KMS-11 (cell line): Measurements from ENCODE around the gene NACAD.

Source experiments
- H2AFZ ChIP-seq: fragments of 200-600 bp; sonication (generic); 2 replicates; pipeline ENCODE4 v1.6.1; 2016; ENCODE audit warnings: antibody characterized with exemption, mixed run types, low read depth
- H3K27ac ChIP-seq: fragments of 200-600 bp; sonication (generic); 2 replicates; pipeline ENCODE4 v1.6.1; 2016; ENCODE audit warnings: mild to moderate bottlenecking, mixed run types
- H3K27me3 ChIP-seq: fragments of 200-600 bp; sonication (generic); 2 replicates; pipeline ENCODE4 v1.6.1; 2017; ENCODE audit warnings: mild to moderate bottlenecking, low read depth, mixed run types, moderate library complexity; ENCODE audit not compliant: insufficient read depth
- H3K36me3 ChIP-seq: fragments of 200-600 bp; sonication (generic); 2 replicates; pipeline ENCODE4 v1.6.1; 2017; ENCODE audit warnings: mild to moderate bottlenecking, mixed run types; ENCODE audit not compliant: insufficient read depth
- H3K4me1 ChIP-seq: fragments of 200-600 bp; sonication (generic); 2 replicates; pipeline ENCODE4 v1.6.1; 2016; ENCODE audit warnings: mild to moderate bottlenecking, low read depth, mixed run types; ENCODE audit not compliant: poor library complexity, severe bottlenecking
- H3K4me2 ChIP-seq: fragments of 200-600 bp; sonication (generic); 2 replicates; pipeline ENCODE4 v1.7.0; 2016; ENCODE audit warnings: mild to moderate bottlenecking, mixed run types
- H3K4me3 ChIP-seq: fragments of 200-600 bp; sonication (generic); IDR thresholded peaks from 2 replicates; pipeline ENCODE4 v1.6.1; 2017; ENCODE audit warnings: low read depth, low read length, mixed read lengths; ENCODE audit not compliant: insufficient read depth
- H3K79me2 ChIP-seq: fragments of 200-600 bp; sonication (generic); 2 replicates; pipeline ENCODE4 v1.6.1; 2016; ENCODE audit warnings: low read depth, mixed run types; ENCODE audit not compliant: insufficient read depth
- H3K9ac ChIP-seq: fragments of 200-600 bp; sonication (generic); 2 replicates; pipeline ENCODE4 v1.6.1; 2016; ENCODE audit warnings: mild to moderate bottlenecking, mixed run types
- H4K20me1 ChIP-seq: fragments of 200-600 bp; sonication (generic); 2 replicates; pipeline ENCODE4 v1.6.1; 2016; ENCODE audit warnings: mild to moderate bottlenecking, mixed run types; ENCODE audit not compliant: insufficient read depth
- CTCF ChIP-seq: fragments of 200-600 bp; sonication (generic); conservative IDR thresholded peaks from 2 replicates; pipeline ENCODE4 v1.6.1; 2017; ENCODE audit warnings: low read depth, mild to moderate bottlenecking, antibody characterized with exemption, low read length, moderate library complexity, mixed read lengths

NACAD gene, protein sequence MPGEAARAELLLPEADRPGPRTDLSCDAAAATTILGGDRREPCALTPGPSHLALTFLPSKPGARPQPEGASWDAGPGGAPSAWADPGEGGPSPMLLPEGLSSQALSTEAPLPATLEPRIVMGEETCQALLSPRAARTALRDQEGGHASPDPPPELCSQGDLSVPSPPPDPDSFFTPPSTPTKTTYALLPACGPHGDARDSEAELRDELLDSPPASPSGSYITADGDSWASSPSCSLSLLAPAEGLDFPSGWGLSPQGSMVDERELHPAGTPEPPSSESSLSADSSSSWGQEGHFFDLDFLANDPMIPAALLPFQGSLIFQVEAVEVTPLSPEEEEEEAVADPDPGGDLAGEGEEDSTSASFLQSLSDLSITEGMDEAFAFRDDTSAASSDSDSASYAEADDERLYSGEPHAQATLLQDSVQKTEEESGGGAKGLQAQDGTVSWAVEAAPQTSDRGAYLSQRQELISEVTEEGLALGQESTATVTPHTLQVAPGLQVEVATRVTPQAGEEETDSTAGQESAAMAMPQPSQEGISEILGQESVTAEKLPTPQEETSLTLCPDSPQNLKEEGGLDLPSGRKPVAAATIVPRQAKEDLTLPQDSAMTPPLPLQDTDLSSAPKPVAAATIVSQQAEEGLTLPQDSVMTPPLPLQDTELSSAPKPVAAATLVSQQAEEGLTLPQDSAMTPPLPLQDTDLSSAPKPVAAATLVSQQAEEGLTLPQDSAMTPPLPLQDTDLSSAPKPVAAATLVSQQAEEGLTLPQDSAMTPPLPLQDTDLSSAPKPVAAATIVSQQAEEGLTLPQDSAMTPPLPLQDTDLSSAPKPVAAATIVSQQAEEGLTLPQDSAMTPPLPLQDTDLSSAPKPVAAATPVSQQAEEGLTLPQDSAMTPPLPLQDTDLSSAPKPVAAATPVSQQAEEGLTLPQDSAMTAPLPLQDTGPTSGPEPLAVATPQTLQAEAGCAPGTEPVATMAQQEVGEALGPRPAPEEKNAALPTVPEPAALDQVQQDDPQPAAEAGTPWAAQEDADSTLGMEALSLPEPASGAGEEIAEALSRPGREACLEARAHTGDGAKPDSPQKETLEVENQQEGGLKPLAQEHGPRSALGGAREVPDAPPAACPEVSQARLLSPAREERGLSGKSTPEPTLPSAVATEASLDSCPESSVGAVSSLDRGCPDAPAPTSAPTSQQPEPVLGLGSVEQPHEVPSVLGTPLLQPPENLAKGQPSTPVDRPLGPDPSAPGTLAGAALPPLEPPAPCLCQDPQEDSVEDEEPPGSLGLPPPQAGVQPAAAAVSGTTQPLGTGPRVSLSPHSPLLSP (N-terminal part only)

GRCh38 chr7:45088821-45089340 lies at the start of gene NACAD:
Gene NACAD, minus strand, starts transcription at chr7:45088969. Its CDS starts 75 bp downstream, at chr7:45088894.
- H3K4me1 ChIP-seq: peaks cover 3% of the 10 kb centered on the region
- no peak within 1 kb of the TSS for H3K4me3 ChIP-seq
- no peak for TF ChIP-seq CTCF
- H3K27me3 ChIP-seq: no peaks in the 10 kb centered on the region
- H3K4me2 ChIP-seq: no peak within 1 kb of the TSS
- H2AFZ ChIP-seq: no peak within 1 kb of the TSS; the same call in 1 of the 2 replicates
- H3K27ac ChIP-seq: no peak within 1 kb of the TSS
- H3K36me3 ChIP-seq: no peaks in the 10 kb centered on the region
- H4K20me1 ChIP-seq: no peaks in the 10 kb centered on the region
- H3K79me2 ChIP-seq: no peaks in the 10 kb centered on the region
- no peak within 1 kb of the TSS for H3K9ac ChIP-seq

DNA sequence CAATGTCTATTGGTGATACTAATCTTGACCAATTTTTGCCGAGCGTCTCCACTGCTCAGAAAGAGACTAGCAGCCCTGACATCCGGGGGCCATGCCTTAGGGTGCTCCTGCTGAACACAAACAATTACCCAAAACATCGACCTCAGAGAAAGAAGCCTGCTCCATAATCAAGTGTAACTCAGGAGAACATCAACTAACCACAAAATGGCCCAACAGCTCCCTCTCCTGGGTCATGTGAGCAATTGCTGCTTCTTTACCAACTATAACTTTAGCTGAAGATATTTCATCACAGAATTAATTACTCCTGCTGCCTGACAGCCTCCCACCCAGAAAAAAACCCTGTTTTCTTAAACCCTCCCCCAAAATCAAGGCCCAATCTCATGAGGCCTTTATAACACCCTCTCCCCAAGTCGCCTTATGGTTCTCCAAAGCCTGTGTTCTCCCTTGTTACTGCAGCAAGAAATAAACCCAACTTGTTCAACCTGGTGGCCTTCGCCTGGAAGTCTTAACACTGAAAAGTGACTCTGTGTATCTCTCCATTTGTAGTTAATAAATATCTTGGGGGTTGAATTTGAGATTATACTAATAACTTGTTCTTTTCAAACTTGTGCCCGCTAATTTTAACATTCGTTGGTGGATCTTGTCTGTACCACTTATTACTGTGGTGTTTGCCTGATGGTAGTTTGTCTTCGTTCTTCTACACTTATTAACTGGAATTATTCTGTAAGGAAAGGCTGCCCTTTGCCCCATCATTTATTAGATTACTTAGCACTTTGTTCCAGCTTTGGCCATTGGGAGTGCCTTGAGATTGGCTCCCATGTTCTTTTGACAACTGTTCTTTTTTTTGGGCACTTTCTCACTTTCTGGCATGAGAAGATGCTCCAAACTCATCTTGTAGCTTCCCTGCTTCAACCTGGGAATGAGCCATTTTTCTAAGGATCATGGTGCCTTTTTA lies 47.6 kb upstream of the NACAD start:
- Histone ChIP-seq H3K36me3 (no peaks in the 10 kb centered on the region), H3K4me2 (peak overlapping the region; percentile 31; the same call in 1 of the 2 replicates), H4K20me1 (no peaks in the 10 kb centered on the region), H3K79me2 (no peaks in the 10 kb centered on the region), H3K27me3 (no peaks in the 10 kb centered on the region), H3K9ac (no peak overlapping the region), H2AFZ (peak overlapping the region; percentile 18; the same call in 1 of the 2 replicates), H3K4me3 (no peak overlapping the region), H3K4me1 (peaks cover 5% of the 10 kb centered on the region), H3K27ac (no peak overlapping the region)
- peak; percentile 94 for TF ChIP-seq CTCF

DNA sequence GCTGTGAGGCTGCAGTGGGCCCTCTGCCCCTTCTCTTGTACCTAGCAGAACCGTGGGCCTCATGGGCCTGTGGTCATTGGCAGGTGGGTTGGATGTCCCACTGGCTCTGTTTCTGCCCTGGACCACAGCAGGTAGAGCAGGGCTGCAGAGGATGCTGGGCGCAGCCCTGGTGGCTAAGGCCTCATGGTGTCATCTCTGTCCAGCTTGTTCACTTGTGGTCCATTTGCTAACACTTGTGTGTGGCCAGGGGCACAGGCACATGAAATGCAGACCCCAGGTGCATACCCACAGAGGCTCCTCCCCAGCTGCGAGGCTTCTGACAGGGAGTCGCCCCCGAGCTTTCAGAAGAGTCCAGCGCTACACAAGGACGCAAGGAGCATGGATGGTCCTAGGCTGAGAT lies 45.1 kb upstream of the NACAD start:
- Histone ChIP-seq H2AFZ (no peak overlapping the region), H3K27me3 (no peaks in the 10 kb centered on the region), H3K79me2 (no peaks in the 10 kb centered on the region), H3K4me3 (no peak overlapping the region), H4K20me1 (no peaks in the 10 kb centered on the region), H3K4me1 (peaks cover 5% of the 10 kb centered on the region), H3K27ac (no peak overlapping the region), H3K36me3 (no peaks in the 10 kb centered on the region), H3K9ac (no peak overlapping the region), H3K4me2 (no peak overlapping the region)
- TF ChIP-seq CTCF: no peak
